B cell (primary cell): ENCODE data around the gene GPT2. TPM values are rescaled to one million over a fixed set of nuclear protein-coding genes. Genes with fewer than 3 reads are reported as not detected.

Experiments used
- ATAC-seq: fragments of 200-7000 bp; cut with Tn5 transposase; one replicate; pipeline ENCODE4 v1.10.0; 2021; ENCODE audit warnings: low read depth, mild to moderate bottlenecking, moderate number of reproducible peaks, moderate library complexity
- CTCF ChIA-PET: fragments of 350-600 bp; sonication (Branson Sonifier 250); formaldehyde crosslinking; loops from one replicate; lab custom pipeline; 2021; ENCODE audit warnings: antibody characterized with exemption, inconsistent platforms; lab: Charles Lee
- POLR2A ChIA-PET: fragments of 350-600 bp; sonication (Branson Sonifier 250); formaldehyde crosslinking; loops from one replicate; lab custom pipeline; 2021; ENCODE audit warnings: antibody characterized with exemption; lab: Charles Lee
- DNase-seq: peaks from one replicate; pipeline ENCODE4 v3.0.0; 2013
- H2AFZ ChIP-seq: 2 replicates; pipeline ENCODE4 v1.6.1; 2012; ENCODE audit warnings: mild to moderate bottlenecking, low read depth, low read length; ENCODE audit not compliant: insufficient read depth, poor library complexity, severe bottlenecking
- H3K27ac ChIP-seq, 2 donors: 1 replicate in 1 of 2; 2 replicates in 1 of 2; pipeline ENCODE4 v1.5.1; 2012 to 2013; ENCODE audit warnings: low read length in 2 of 2, mild to moderate bottlenecking in 2 of 2, moderate library complexity in 1 of 2
- H3K27me3 ChIP-seq, 4 experiments: fragments of 200-600 bp in 1 of 4; sonication (generic) in 1 of 4; replicated peaks in 1 of 4; 1 replicate in 2 of 4; 2 replicates in 2 of 4; pipeline versions ENCODE4 v1.6.1 to v1.7.0; 2013 to 2016; ENCODE audit warnings: low read length in 3 of 4, mild to moderate bottlenecking in 2 of 4, mixed read lengths in 1 of 4, moderate library complexity in 1 of 4; ENCODE audit not compliant: insufficient read depth in 4 of 4, control insufficient read depth in 3 of 4; ENCODE audit errors: control extremely low read depth in 1 of 4
- H3K36me3 ChIP-seq, 2 experiments: replicated peaks in 1 of 2; 1 replicate in 1 of 2; 2 replicates in 1 of 2; pipeline versions ENCODE4 v1.6.1 to v1.7.1; 2013; ENCODE audit warnings: low read length in 1 of 2; ENCODE audit not compliant: insufficient read depth in 2 of 2, control insufficient read depth in 1 of 2; ENCODE audit errors: control extremely low read depth in 1 of 2, extremely low read depth in 1 of 2
- H3K4me1 ChIP-seq, 2 donors: fragments of 200-600 bp in 1 of 2; sonication (generic) in 1 of 2; 1 replicate in 1 of 2; 2 replicates in 1 of 2; pipeline versions ENCODE4 v1.5.1 to v1.6.1; 2013 to 2017; ENCODE audit warnings: low read length in 2 of 2; ENCODE audit not compliant: control insufficient read depth in 2 of 2, insufficient read depth in 2 of 2
- H3K4me2 ChIP-seq: replicated peaks from 2 replicates; pipeline ENCODE3; 2012; ENCODE audit warnings: mild to moderate bottlenecking, low read depth, low read length; ENCODE audit not compliant: poor library complexity, severe bottlenecking
- H3K4me3 ChIP-seq, 5 experiments: fragments of 200-600 bp in 1 of 5; sonication (generic) in 1 of 5; 1 replicate in 3 of 5; 2 replicates in 2 of 5; pipeline versions ENCODE4 v1.5.1 to v1.7.0; 2011 to 2016; ENCODE audit warnings: low read length in 4 of 5, mild to moderate bottlenecking in 4 of 5, low read depth in 2 of 5, control low read depth in 1 of 5, moderate library complexity in 1 of 5; ENCODE audit not compliant: insufficient read depth in 1 of 5; ENCODE audit errors: control extremely low read depth in 1 of 5, extremely low read depth in 1 of 5
- H3K79me2 ChIP-seq: fragments of 200-600 bp; sonication (generic); one replicate; pipeline ENCODE4 v1.6.0; 2016; ENCODE audit warnings: low read length; ENCODE audit not compliant: control insufficient read depth, insufficient read depth
- H3K9ac ChIP-seq: fragments of 200-600 bp; sonication (generic); 2 replicates; pipeline ENCODE4 v1.6.1; 2017; ENCODE audit warnings: mild to moderate bottlenecking, low read length, moderate library complexity
- H3K9me3 ChIP-seq, 3 donors: one replicate each; pipeline versions ENCODE4 v1.6.1 to v1.7.1; 2013; ENCODE audit warnings: low read length in 2 of 3; ENCODE audit not compliant: control insufficient read depth in 2 of 3, insufficient read depth in 1 of 3; ENCODE audit errors: control extremely low read depth in 1 of 3
- H4K20me1 ChIP-seq: 2 replicates; pipeline ENCODE4 v1.6.0; 2012; ENCODE audit warnings: mild to moderate bottlenecking, low read length; ENCODE audit not compliant: insufficient read depth, control insufficient read depth, poor library complexity, severe bottlenecking
- H3K27ac Mint-ChIP-seq: one replicate; pipeline ENCODE4 v1.8.0; 2021; ENCODE audit warnings: mixed read lengths
- H3K27me3 Mint-ChIP-seq: one replicate; pipeline ENCODE4 v1.8.0; 2021; ENCODE audit warnings: mixed read lengths
- H3K4me1 Mint-ChIP-seq: one replicate; pipeline ENCODE4 v1.8.0; 2021; ENCODE audit warnings: mixed read lengths
- H3K4me3 Mint-ChIP-seq: one replicate; pipeline ENCODE4 v1.8.0; 2021; ENCODE audit warnings: mixed read lengths
- H3K9me3 Mint-ChIP-seq: one replicate; pipeline ENCODE4 v1.8.0; 2022; ENCODE audit warnings: mixed read lengths; ENCODE audit not compliant: insufficient read depth
- EZH2 ChIP-seq: IDR thresholded peaks from 2 replicates; pipeline ENCODE4 v1.6.1; 2012; ENCODE audit warnings: borderline replicate concordance, low read depth, mild to moderate bottlenecking, moderate library complexity, low read length; ENCODE audit not compliant: insufficient read depth, poor library complexity, severe bottlenecking
- WGBS: methylation state at CpG from one replicate; pipeline ENCODE4 v1.1.5; 2013; ENCODE audit warnings: missing lambda C conversion rate; ENCODE audit not compliant: insufficient coverage; 5-methylcytosine and 5-hydroxymethylcytosine counted together
- intact Hi-C: fragments of 100-400 bp; cut with micrococcal nuclease; formaldehyde crosslinking; loops from one replicate; pipeline ENCODE4 v1.10.0; 2022
- polyA plus RNA-seq: library from polyadenylated mRNA; depleted of rRNA; stranded (reverse); fragments of >200 nt; gene quantifications from 2 replicates; pipeline ENCODE4 v1.2.3, GENCODE V29; 2012
- total RNA-seq, 2 donors: library from RNA; stranded (reverse); fragments of 120-200 nt in 1 of 2; gene quantifications; 1 replicate in 1 of 2; 2 replicates in 1 of 2; pipeline versions ENCODE4 v1.2.3 to v1.2.4, GENCODE V29; 2013 to 2022
- TF ChIP-seq, protein P1 (sequence below): fragments of 200-600 bp; IDR thresholded peaks from one replicate; pipeline ENCODE4 v1.8.0; 2022; ENCODE audit warnings: antibody characterized with exemption, mild to moderate bottlenecking

Gene GPT2
- total and polyA plus RNA-seq, 2 donors (not counting 1 experiment from before 2014, with no cell fraction given): 6.8 to 9.9 TPM

GRCh38 chr16:46900455-46901235 lies 16.5 kb downstream of the GPT2 start:
- Histone ChIP-seq H3K27ac (no peak overlapping the region), H3K36me3 (no peaks in the 10 kb centered on the region), H3K9ac (no peak overlapping the region), H2AFZ (no peak overlapping the region), H4K20me1 (no peaks in the 10 kb centered on the region), H3K4me3 (no peak overlapping the region), H3K79me2 (no peaks in the 10 kb centered on the region), H3K4me2 (no peak overlapping the region), H3K27me3 (peaks cover 0 to 3% (median 0%) of the 10 kb centered on the region in 4 experiments), H3K4me1 (no peaks in the 10 kb centered on the region), H3K9me3 (no peaks in the 10 kb centered on the region)
- no peaks in the 10 kb centered on the region for H3K4me1 Mint-ChIP-seq
- ChIA-PET CTCF (interaction anchor here (0.6 to 3.5 kb wide), 10 partner anchors 8 to 686 kb away, joined by 3 to 9 read pairs (median 4); no protein-coding TSS in a partner anchor), POLR2A (interaction anchor here (0.5 to 0.6 kb wide), 2 partner anchors 25 to 50 kb away, joined by 3 to 4 read pairs; no protein-coding TSS in a partner anchor)
- H3K4me3 Mint-ChIP-seq: no peak overlapping the region
- ATAC-seq (no peak), DNase-seq (no peak)
- H3K9me3 Mint-ChIP-seq: no peaks in the 10 kb centered on the region
- TF ChIP-seq EZH2: no peak
- TF ChIP-seq, protein P1, sequence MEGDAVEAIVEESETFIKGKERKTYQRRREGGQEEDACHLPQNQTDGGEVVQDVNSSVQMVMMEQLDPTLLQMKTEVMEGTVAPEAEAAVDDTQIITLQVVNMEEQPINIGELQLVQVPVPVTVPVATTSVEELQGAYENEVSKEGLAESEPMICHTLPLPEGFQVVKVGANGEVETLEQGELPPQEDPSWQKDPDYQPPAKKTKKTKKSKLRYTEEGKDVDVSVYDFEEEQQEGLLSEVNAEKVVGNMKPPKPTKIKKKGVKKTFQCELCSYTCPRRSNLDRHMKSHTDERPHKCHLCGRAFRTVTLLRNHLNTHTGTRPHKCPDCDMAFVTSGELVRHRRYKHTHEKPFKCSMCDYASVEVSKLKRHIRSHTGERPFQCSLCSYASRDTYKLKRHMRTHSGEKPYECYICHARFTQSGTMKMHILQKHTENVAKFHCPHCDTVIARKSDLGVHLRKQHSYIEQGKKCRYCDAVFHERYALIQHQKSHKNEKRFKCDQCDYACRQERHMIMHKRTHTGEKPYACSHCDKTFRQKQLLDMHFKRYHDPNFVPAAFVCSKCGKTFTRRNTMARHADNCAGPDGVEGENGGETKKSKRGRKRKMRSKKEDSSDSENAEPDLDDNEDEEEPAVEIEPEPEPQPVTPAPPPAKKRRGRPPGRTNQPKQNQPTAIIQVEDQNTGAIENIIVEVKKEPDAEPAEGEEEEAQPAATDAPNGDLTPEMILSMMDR: no peak
- H3K27me3 Mint-ChIP-seq: no peaks in the 10 kb centered on the region
- H3K27ac Mint-ChIP-seq: no peak overlapping the region
- 95% methylated on average over 14 of the region's 19 CpGs for WGBS
- intact Hi-C loops: loop anchor here (1.0 kb wide), 1 partner anchor 19 kb away; no protein-coding TSS in a partner anchor

- Histone ChIP-seq H3K27ac (no peak overlapping the region), H3K9ac (no peak overlapping the region), H3K79me2 (no peaks in the 10 kb centered on the region), H3K36me3 (no peaks in the 10 kb centered on the region), H3K27me3 (peaks cover 0 to 3% (median 0%) of the 10 kb centered on the region in 4 experiments), H3K4me2 (no peak overlapping the region), H2AFZ (no peak overlapping the region), H3K4me3 (no peak overlapping the region), H3K4me1 (no peaks in the 10 kb centered on the region), H4K20me1 (no peaks in the 10 kb centered on the region), H3K9me3 (no peaks in the 10 kb centered on the region)
- H3K27ac Mint-ChIP-seq: no peak overlapping the region
- TF ChIP-seq, protein P1: no peak
- no peak for TF ChIP-seq EZH2
- ChIA-PET CTCF (interaction anchor here (1.1 to 2.0 kb wide), 2 partner anchors 9 to 48 kb away, joined by 4 to 5 read pairs; no protein-coding TSS in a partner anchor), POLR2A (no interaction called here)
- 87% methylated on average over 7 of the region's 8 CpGs for WGBS
- no peak overlapping the region for H3K4me3 Mint-ChIP-seq
- H3K9me3 Mint-ChIP-seq: no peaks in the 10 kb centered on the region
- intact Hi-C loops: no loop called here
- H3K4me1 Mint-ChIP-seq: no peaks in the 10 kb centered on the region
- ATAC-seq: no peak
- DNase-seq: no peak
- H3K27me3 Mint-ChIP-seq: no peaks in the 10 kb centered on the region
These were observed 17.5 kb downstream of the GPT2 start for GRCh38 chr16:46901709-46902108.
